HG03439 (cell line): ENCODE results near the gene HNRNPLL.
A peak's percentile ranks its signal among the peaks of the same experiment; 100 is the strongest.

Experiments
- ATAC-seq: cut with Tn5 transposase; IDR thresholded peaks from one replicate; pipeline ENCODE4 v1.9.1; 2021; ENCODE audit warnings: mild to moderate bottlenecking, moderate library complexity; ENCODE audit not compliant: unreplicated experiment

HNRNPLL gene

GRCh38 chr2:38533757-38534545, 68.8 kb downstream of the HNRNPLL start:
- no peak for ATAC-seq

GRCh38 chr2:38533180-38533579, 69.5 kb downstream of the HNRNPLL start:
- peak; percentile 92 for ATAC-seq

- no peak for ATAC-seq
Measured at GRCh38 chr2:38532366-38532765, 70.4 kb downstream of the HNRNPLL start.

- no peak for ATAC-seq
Measured at GRCh38 chr2:38529208-38529607, 73.5 kb downstream of the HNRNPLL start.

- no peak for ATAC-seq
Measured at GRCh38 chr2:38528534-38528933, 74.2 kb downstream of the HNRNPLL start.

- no peak for ATAC-seq
Measured at GRCh38 chr2:38528008-38528442, 74.7 kb downstream of the HNRNPLL start.

GRCh38 chr2:38527338-38528007, 75.3 kb downstream of the HNRNPLL start:
- no peak for ATAC-seq

- ATAC-seq = no peak
Measured at GRCh38 chr2:38526195-38526594, 76.5 kb downstream of the HNRNPLL start.

- ATAC-seq = no peak
Measured at GRCh38 chr2:38524580-38524979, 78.1 kb downstream of the HNRNPLL start.

- ATAC-seq = no peak
Measured at GRCh38 chr2:38523728-38524437, 78.8 kb downstream of the HNRNPLL start.

- no peak for ATAC-seq
Measured at GRCh38 chr2:38522754-38523349, 79.9 kb downstream of the HNRNPLL start.

- ATAC-seq = no peak
Measured at GRCh38 chr2:38521835-38522234, 80.9 kb downstream of the HNRNPLL start.

GRCh38 chr2:38517284-38517683, 85.4 kb downstream of the HNRNPLL start:
- no peak for ATAC-seq

- no peak for ATAC-seq
Measured at GRCh38 chr2:38516526-38516925, 86.2 kb downstream of the HNRNPLL start.

GRCh38 chr2:38516122-38516521, 86.6 kb downstream of the HNRNPLL start:
- no peak for ATAC-seq

- no peak for ATAC-seq
Measured at GRCh38 chr2:38515155-38516074, 87.3 kb downstream of the HNRNPLL start.

GRCh38 chr2:38514603-38515154, 88.0 kb downstream of the HNRNPLL start:
- no peak for ATAC-seq

GRCh38 chr2:38512211-38512610, 90.5 kb downstream of the HNRNPLL start:
- no peak for ATAC-seq
